Mammary epithelial cell (primary cell): Measurements from ENCODE around the gene NLGN2.
A peak's percentile ranks its signal among the peaks of the same experiment; 100 is the strongest.

Experiments
- CTCF ChIP-seq, 2 donors: IDR thresholded peaks in 1 of 2; conservative IDR thresholded peaks in 1 of 2; 2 replicates each; pipeline ENCODE4 v1.5.1; 2011 to 2012; ENCODE audit warnings: inconsistent platforms in 2 of 2, low read length in 2 of 2, mild to moderate bottlenecking in 2 of 2, control low read depth in 1 of 2, low read depth in 1 of 2; ENCODE audit not compliant: insufficient read depth in 1 of 2; ENCODE audit errors: extremely low read depth in 1 of 2
- EZH2 ChIP-seq: IDR thresholded peaks from 2 replicates; pipeline ENCODE4 v1.6.1; 2012; ENCODE audit warnings: low read length, inconsistent platforms, borderline replicate concordance

DNA sequence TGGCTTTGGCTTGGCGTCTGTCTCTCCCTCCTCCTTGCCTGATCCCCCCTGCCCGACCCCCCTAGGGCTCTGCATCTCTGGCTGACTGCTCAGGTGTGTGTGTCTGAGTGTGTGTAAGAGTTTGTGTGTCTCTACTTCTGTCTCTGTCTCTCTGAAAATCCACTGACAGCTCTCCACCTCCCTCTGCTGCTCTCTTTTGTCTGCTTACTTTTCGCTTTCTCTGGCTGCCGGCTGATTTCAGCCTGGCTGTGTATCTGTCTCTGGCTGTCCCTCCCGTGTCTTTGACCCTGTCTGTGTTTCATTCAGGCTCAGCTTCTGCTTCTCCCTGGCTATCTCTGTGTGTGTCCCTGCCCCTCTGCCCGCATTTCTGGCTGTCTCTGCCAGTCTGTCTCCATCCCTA, 8.7 kb downstream of the NLGN2 start:
- TF ChIP-seq CTCF (conservative IDR thresholded peaks at IDR 0.05 in 1 of 2, IDR thresholded peaks at IDR 0.05 in 1 of 2; ENCODE audit: extremely low read depth in 1 of 2, insufficient read depth in 1 of 2, low read depth in 1 of 2, low read length in 2 of 2) (peak in 1 of 2 donors; percentile 29), EZH2 (no peak)
